Measurements from ENCODE around the gene GAS6.

GAS6 gene

GRCh38 chr13:113806526-113806925 is 57.4 kb downstream of the GAS6 start:
- Histone ChIP-seq H3K27ac (ENCODE audit: low read depth, low read length) (no peak overlapping the region), H3K4me2 (ENCODE audit: low read depth, low read length, poor library complexity, severe bottlenecking) (no peak overlapping the region), H3K36me3 (ENCODE audit: low read length) (no peaks in the 10 kb centered on the region), H2AFZ (ENCODE audit: low read depth, low read length, severe bottlenecking) (no peak overlapping the region), H3K9me2 (replicated peaks; ENCODE audit: insufficient read depth, low read length) (no peaks in the 10 kb centered on the region), H3K79me2 (ENCODE audit: insufficient read depth, low read length) (no peaks in the 10 kb centered on the region), H3K27me3 (ENCODE audit: low read length) (no peaks in the 10 kb centered on the region), H4K20me1 (ENCODE audit: low read depth, low read length) (no peaks in the 10 kb centered on the region), H3F3A (ENCODE audit: insufficient read depth) (no peaks in the 10 kb centered on the region), H3K9me3 (ENCODE audit: insufficient read depth, low read length) (peaks cover 12% of the 10 kb centered on the region; the same call in 1 of the 2 replicates), H3K9ac (ENCODE audit: low read length) (no peak overlapping the region), H3K4me3 (ENCODE audit: insufficient read depth, low read length, poor library complexity, severe bottlenecking) (no peak overlapping the region)
- no peak for TF ChIP-seq EZH2phosphoT487 (conservative IDR thresholded peaks at IDR 0.05; ENCODE audit: low read length)
- TF ChIP-seq, protein P1, sequence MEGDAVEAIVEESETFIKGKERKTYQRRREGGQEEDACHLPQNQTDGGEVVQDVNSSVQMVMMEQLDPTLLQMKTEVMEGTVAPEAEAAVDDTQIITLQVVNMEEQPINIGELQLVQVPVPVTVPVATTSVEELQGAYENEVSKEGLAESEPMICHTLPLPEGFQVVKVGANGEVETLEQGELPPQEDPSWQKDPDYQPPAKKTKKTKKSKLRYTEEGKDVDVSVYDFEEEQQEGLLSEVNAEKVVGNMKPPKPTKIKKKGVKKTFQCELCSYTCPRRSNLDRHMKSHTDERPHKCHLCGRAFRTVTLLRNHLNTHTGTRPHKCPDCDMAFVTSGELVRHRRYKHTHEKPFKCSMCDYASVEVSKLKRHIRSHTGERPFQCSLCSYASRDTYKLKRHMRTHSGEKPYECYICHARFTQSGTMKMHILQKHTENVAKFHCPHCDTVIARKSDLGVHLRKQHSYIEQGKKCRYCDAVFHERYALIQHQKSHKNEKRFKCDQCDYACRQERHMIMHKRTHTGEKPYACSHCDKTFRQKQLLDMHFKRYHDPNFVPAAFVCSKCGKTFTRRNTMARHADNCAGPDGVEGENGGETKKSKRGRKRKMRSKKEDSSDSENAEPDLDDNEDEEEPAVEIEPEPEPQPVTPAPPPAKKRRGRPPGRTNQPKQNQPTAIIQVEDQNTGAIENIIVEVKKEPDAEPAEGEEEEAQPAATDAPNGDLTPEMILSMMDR (IDR thresholded peaks at IDR 0.05; ENCODE audit: insufficient read depth, low read length, poor library complexity, severe bottlenecking): no peak

DNA sequence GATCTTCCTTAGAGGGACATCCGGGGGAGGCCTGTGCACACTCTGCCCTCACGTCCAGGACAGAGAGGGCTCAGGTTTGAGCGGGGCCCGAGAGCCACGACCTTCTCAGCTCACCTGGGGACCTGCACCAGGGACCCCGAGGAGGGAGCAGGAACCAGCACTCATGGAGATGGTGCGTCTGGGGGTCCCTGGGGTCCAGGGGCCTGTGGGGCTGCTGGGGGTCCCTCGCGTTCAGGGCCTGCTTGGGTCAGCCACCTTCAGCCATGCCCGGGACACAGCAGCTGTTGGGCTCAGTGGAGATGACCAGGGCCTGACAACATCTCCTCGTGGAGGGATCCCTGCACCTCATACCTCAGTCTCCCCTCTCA is 57.8 kb downstream of the GAS6 start:
- no peak overlapping the region for H3K4me2 ChIP-seq (ENCODE audit: low read depth, low read length, poor library complexity, severe bottlenecking)
- H3K4me3 ChIP-seq (ENCODE audit: insufficient read depth, low read length, poor library complexity, severe bottlenecking): no peak overlapping the region
- H3K9ac ChIP-seq (ENCODE audit: low read length): no peak overlapping the region
- no peaks in the 10 kb centered on the region for H4K20me1 ChIP-seq (ENCODE audit: low read depth, low read length)
- H3K36me3 ChIP-seq (ENCODE audit: low read length): no peaks in the 10 kb centered on the region
- no peaks in the 10 kb centered on the region for H3K79me2 ChIP-seq (ENCODE audit: insufficient read depth, low read length)
- H3K27me3 ChIP-seq (ENCODE audit: low read length): no peaks in the 10 kb centered on the region
- H2AFZ ChIP-seq (ENCODE audit: low read depth, low read length, severe bottlenecking): no peak overlapping the region
- H3K27ac ChIP-seq (ENCODE audit: low read depth, low read length): no peak overlapping the region
- TF ChIP-seq EZH2phosphoT487 (conservative IDR thresholded peaks at IDR 0.05; ENCODE audit: low read length): no peak
- TF ChIP-seq, protein P1 (IDR thresholded peaks at IDR 0.05; ENCODE audit: insufficient read depth, low read length, poor library complexity, severe bottlenecking): no peak
- no peaks in the 10 kb centered on the region for H3F3A ChIP-seq (ENCODE audit: insufficient read depth)
- peaks cover 12% of the 10 kb centered on the region; the same call in 1 of the 2 replicates for H3K9me3 ChIP-seq (ENCODE audit: insufficient read depth, low read length)
- no peaks in the 10 kb centered on the region for H3K9me2 ChIP-seq (replicated peaks; ENCODE audit: insufficient read depth, low read length)

DNA sequence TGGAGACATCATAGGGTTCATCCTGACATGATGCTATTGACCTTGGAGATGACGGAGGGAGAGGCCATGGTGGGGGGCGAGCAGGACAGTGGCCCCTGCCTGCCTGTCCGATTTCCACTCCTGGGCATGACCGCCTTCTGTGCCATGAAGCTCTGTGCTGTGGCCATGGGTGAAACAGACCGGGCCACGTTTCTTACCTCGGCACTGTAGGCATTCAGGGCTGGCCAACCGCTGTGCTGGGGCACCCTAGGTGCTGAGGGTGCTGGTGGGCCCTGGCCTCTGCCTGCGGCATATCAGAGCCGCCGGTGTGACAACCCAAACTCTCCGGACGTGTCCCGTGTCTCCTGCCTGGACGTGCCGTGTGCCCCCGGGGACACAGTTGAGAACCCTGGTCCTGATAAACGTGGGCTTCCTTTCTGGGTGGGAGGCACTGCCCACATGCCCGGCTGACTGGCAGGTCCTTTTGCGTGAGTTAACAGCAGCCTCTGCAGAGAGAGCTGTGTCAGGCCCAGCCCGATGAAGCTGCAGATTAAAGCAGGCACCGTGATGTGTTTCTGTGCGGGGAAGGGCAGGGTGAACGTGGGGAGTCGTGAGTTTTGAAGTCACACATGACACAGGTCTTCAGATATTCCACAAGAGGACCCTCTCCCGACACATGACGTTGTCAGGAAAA is 58.3 kb downstream of the GAS6 start:
- H3K4me3 ChIP-seq (ENCODE audit: insufficient read depth, low read length, poor library complexity, severe bottlenecking): no peak overlapping the region
- no peak overlapping the region for H3K4me2 ChIP-seq (ENCODE audit: low read depth, low read length, poor library complexity, severe bottlenecking)
- H3K9ac ChIP-seq (ENCODE audit: low read length): no peak overlapping the region
- H3K36me3 ChIP-seq (ENCODE audit: low read length): no peaks in the 10 kb centered on the region
- peaks cover 12% of the 10 kb centered on the region; the same call in 1 of the 2 replicates for H3K9me3 ChIP-seq (ENCODE audit: insufficient read depth, low read length)
- H3K27me3 ChIP-seq (ENCODE audit: low read length): no peaks in the 10 kb centered on the region
- no peaks in the 10 kb centered on the region for H3K9me2 ChIP-seq (replicated peaks; ENCODE audit: insufficient read depth, low read length)
- no peaks in the 10 kb centered on the region for H4K20me1 ChIP-seq (ENCODE audit: low read depth, low read length)
- H2AFZ ChIP-seq (ENCODE audit: low read depth, low read length, severe bottlenecking): no peak overlapping the region
- TF ChIP-seq EZH2phosphoT487 (conservative IDR thresholded peaks at IDR 0.05; ENCODE audit: low read length): no peak
- TF ChIP-seq, protein P1 (IDR thresholded peaks at IDR 0.05; ENCODE audit: insufficient read depth, low read length, poor library complexity, severe bottlenecking): no peak
- H3K79me2 ChIP-seq (ENCODE audit: insufficient read depth, low read length): no peaks in the 10 kb centered on the region
- H3K27ac ChIP-seq (ENCODE audit: low read depth, low read length): no peak overlapping the region
- no peaks in the 10 kb centered on the region for H3F3A ChIP-seq (ENCODE audit: insufficient read depth)

Measured in SU-DHL-6 (cell line).